Activated naive CD8-positive, alpha-beta T cell treated with anti-CD3 and anti-CD28 coated beads, Interleukin-2, amount 50 U/mL, for 16 hours (primary cell): ENCODE measurements around the gene FSD2.
"Not testable (repeated sequence)": the region's sequence is repeated elsewhere in the genome, so short reads cannot be mapped to it uniquely, and the experiment has no call there.

ENCODE experiments used
- DNase-seq: peaks from one replicate; pipeline ENCODE4 v3.0.0-alpha.2; 2020; ENCODE audit warnings: low read depth, low spot score

FSD2 gene

GRCh38 chr15:82798104-82798503 lies 7.8 kb downstream of the FSD2 start:
- no peak for DNase-seq

DNA sequence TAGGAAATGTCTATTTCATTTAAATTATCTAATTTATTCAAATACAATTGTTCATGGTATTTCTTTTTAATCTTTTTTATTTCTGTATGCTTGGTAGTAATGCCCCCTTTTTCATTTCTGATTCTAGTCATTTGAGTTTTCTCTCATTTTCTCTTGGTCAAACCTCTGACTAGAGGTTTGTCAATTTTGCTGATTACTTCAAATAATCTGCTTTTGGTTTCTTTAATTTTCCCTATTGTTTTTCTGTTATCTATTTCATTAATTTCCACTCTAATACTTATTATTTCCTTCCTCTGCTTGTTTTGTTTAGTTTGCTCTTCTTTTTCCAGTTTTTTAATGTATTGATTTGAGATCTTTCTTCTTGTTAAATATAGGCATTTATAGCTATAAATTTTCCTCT lies 12.1 kb downstream of the FSD2 start:
- no peak for DNase-seq

GRCh38 chr15:82792068-82792467 lies 13.8 kb downstream of the FSD2 start:
- DNase-seq: no peak

- DNase-seq: no peak
These were observed 15.5 kb downstream of the FSD2 start for GRCh38 chr15:82790321-82790720.

GRCh38 chr15:82789491-82789890 lies 16.4 kb downstream of the FSD2 start:
- no peak for DNase-seq

DNA sequence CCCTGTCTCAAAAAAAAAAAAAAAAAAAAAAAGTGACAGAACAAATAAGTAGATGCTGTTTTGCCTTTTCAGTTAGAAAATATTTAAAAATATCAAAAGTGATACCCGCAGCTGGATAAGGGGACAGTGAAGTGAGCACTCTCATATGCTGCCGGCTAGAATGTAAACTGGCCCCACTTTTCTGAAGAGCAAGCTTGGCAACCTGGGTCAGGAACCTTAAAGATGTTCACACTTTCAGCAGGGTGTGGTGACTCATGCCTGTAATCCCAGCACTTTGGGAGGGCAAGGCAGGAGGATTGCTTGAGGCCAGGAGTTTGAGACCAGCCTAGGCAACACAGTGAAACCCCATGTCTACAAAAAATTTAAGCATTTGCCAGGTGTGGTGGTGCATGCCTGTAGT lies 17.4 kb downstream of the FSD2 start:
- no peak for DNase-seq

DNA sequence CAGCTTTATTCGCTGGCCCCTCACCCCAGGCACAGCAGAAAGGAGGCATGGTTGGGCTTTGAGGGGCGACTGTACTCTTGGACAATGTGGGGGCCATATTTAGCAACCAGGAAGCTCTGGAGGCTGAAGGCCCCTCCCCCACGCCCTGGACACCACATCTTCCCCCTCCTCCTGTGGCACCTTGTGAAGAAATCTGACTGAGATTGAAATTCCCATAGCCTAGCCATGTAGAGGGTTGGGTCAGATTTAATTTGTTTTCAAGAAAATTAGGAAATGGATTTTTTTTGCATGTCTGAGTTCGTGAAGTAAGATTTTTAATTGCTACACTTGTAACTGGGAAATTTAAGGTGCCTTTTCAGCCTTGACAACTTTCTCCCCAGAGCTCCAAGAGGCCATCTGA lies 24.5 kb downstream of the FSD2 start:
- DNase-seq: no peak

DNA sequence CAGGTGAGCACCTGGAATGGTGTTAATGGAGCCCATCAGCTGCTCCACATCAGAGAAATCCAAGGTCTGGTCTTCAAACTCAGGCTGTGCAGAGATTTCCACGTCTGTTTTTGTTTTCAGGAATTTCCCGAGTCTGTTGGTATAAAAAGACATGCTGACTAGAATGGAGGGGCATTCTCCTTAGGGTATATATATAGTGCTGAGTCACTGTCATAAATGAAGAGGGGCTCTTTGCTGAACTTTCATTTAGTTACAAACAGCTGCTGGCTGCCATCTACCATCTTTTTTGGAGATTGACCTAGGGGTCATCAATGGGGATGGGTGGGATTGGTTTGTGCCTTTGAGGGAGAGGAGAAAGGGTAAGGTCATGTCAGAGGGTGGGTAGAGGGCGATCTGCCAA lies 27.1 kb downstream of the FSD2 start:
- no peak for DNase-seq

- no peak for DNase-seq
These were observed 31.4 kb downstream of the FSD2 start for GRCh38 chr15:82774496-82774895.

DNA sequence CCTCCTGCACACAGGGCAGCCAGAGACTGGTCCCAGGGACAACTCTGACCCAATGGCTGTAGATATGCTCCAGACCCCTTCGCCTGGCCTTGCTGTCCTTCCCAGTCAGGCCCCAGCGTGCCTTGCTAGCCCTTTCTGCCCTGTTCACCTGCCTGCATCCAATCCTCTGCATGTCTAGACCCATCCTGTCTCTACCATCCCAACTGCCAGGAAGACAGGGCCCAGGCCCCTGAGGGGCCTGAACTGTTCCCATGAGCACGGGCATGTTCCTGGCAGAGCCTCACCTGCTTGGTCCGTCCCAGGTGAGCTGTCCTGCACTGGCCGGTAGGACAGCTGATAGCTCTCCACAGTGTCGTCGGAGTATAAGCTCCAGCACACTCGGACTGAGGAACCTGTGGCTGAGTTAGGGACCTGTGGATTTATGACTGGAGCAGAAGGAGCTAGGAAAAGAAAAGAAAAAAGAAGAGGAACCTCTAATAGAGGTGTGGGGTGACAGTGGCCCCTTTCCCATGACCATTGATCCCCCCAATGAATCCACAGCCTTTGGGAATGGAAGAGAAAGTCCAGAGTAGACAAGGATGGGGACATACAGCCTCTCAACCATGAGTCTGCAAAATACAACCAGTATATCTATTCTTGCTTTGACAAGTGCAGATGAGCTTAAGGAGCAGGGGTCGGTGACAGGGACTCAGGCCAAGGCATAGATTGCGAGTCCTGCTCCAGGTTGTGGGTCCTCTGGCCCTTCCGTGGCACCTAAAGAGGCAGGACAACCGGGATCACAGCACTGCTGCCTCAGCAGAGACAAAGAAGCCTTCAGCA lies 33.9 kb downstream of the FSD2 start:
- DNase-seq: no peak

- DNase-seq: no peak
These were observed 37.3 kb downstream of the FSD2 start for GRCh38 chr15:82768414-82769054.

DNA sequence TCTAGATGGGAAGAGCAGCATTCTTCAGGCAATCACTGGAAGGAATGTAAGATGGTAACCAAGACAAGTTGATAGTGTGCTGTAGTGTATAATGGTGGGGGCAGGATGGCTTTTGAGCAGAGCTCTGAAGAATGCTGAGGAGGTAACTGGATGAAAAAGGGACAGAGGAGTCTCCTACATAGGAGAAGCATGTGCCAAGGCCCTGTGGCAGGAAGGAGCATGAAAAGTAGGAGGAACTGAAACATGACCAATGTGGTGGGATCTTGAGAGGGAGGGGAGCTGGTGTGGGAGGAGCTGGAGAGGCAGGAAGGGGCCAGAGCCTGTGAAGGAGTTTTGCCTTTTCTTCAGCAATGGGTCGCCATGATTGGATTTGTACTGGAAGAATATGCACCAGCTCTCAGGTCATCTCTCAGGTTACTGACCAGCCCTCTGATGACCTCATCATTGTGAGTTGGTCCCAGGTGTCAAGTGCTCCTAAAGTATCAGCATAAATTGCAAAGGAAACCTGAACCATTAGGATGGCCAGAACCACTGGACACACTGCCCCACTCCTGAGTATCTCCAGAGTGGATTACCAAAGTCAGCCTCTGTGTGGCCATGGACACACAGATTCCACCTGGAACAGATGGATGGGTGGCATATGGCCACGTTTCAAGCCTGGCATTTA lies 38.6 kb downstream of the FSD2 start:
- no peak for DNase-seq

- DNase-seq: not testable (repeated sequence)
These were observed 39.7 kb downstream of the FSD2 start for GRCh38 chr15:82766201-82766600.

DNA sequence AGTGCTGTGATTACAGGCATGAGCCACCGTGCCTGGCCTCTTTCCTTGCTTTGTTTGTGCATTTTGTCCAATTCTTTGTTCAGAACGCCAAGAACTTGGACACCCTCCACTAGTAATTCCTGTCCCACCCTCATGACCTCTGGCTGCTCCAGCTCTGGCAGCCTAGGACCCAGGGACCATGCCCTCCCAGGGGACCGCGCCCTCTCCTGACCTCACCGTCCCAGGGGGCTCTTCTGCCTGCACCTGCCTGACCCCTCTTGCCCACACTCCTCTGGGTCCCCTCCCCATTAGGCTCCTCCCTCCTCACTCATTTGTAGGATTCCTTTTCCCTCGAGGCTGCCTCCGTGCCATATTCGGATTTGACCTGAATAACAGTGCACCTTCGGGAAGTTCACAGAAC lies 41.1 kb downstream of the FSD2 start:
- DNase-seq: no peak

DNA sequence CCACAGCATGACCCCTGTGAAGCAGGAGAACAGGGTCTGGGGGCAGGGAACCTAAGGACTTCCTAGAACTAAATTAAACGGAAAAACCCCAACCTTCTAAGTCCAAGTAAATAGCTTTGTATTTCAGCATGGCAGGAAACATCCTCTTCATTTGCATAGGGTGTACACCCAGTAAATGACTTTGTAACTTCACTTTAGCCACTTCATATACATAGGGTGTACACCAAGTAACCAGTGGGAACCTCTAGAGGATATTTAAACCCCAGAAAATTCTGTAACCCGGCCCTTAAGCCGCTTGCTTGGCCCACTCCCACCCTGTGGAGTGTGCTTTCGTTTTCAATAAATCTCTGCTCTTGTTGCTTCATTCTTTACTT lies 41.8 kb downstream of the FSD2 start:
- DNase-seq: no peak

GRCh38 chr15:82763361-82764116 lies 42.3 kb downstream of the FSD2 start:
- DNase-seq: no peak

DNA sequence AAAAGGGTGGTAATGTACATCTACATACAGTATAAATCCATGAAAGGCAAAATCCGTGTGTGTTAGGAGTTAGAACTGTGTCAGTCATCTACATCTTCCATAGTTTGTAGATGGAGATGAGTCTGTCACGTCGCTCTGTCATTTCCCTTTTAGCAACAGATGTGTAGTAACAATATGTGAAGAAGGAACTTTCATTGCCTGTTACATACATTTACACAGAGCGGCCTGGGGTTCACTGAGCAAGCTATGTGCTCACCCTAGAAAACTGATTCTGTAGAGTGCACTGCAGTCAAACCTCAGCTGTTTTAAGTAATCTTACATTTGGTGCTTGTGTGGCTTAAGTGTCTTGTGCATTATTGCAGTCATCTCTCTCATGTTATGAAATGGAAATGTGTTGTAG lies 54.6 kb downstream of the FSD2 start:
- no peak for DNase-seq

DNA sequence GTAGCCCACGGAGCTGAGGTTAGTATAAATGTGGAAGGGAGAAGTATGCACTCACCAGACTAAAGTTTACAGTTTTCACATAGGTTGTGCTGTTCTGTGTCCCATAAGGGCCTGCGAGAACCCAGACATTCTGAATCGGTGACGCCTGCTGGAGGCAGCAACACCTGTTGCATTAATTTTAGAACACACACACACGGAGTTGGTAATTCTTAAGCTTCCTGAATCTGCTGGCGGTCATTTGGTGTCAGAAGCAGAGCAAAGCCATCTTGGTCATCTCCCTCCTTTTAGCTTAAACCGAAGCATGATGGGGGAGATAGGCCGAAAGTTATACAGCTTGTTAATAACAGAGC lies 55.1 kb downstream of the FSD2 start:
- no peak for DNase-seq

DNA sequence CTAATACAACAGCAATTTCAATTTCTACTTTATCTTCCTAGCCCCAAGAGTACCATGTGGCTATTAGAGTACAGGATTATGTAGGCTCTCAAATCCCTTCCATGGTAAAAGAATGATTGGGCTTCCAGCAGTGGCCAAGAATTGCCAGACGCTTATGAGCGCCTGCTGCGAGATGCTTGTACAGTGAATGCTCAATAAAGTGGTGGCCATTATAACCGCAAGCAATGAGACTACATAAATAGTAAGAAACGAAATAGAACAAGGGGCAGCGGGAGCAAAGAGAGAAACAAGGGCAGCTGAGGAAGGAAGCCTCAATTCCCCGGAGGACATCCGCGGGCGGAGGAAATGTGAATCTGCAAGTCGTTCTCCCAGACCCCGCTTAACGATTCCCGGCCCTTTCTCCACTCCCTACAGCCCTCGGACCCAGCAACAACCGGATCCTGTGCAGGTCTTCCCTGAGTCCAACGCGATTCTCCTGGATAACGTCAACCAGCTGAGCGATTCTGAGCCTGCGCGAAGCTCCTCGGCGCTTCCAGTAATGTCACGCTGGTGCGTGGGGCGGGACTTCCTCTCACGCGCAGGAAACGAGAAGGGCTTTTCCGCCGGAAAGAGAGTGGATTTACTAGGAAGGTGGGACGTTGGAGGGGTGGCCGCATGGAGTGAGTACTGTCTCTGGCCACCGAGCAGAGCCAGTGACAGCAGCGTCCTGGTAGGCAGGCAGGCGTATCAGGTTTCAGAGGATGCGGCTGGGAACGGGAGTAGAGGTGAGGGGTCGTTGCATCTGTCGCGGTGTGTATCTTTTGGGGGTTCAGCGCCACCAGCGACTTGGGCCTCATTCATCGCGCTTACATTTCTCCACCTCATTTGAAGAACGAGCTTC lies 55.7 kb downstream of the FSD2 start:
- peak; percentile 68 for DNase-seq

GRCh38 chr15:82748315-82748714 lies 57.6 kb downstream of the FSD2 start:
- DNase-seq: no peak

DNA sequence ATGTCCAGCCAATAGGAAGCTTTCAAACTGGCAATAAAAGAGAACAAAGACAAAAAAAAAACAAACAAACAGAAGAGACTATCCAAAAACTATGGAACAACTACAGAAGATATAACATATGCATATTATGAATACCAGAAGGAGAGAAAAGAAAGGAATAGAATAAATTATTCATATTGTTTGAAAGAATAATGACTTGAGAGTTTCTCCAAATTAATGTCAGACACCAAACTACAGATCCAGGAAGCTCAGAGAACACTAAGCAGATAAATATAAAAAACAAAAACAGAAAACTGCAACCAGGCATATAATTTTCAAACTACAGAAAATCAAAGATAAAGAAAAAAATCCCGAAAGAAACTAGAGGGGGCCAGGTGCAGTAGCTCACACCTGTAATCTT lies 62.1 kb downstream of the FSD2 start:
- no peak for DNase-seq
